Measurements from ENCODE around the gene AP1G1. TPM values are rescaled to one million over a fixed set of nuclear protein-coding genes. Genes with fewer than 3 reads are reported as not detected.
A peak's percentile ranks its signal among the peaks of the same experiment; 100 is the strongest.

AP1G1 gene
- total RNA-seq, 2 experiments from 2014 or later: 56.4 to 59.3 TPM

- no peak overlapping the region for H3K4me3 Mint-ChIP-seq
- H3K36me3 Mint-ChIP-seq (ENCODE audit: low read depth): peaks cover 28% of the 10 kb centered on the region
- no peaks in the 10 kb centered on the region for H3K9me3 Mint-ChIP-seq
- CTCF ChIA-PET: interaction anchor here (1.1 kb wide), 1 partner anchor 226 kb away, joined by 3 read pairs; no protein-coding TSS in a partner anchor
- H3K4me1 Mint-ChIP-seq (ENCODE audit: low read depth): no peaks in the 10 kb centered on the region
- DNase-seq: no peak
- intact Hi-C loops (cut with micrococcal nuclease): no loop called here
- H3K27ac Mint-ChIP-seq: no peak overlapping the region
- H3K27me3 Mint-ChIP-seq (ENCODE audit: low read depth): no peaks in the 10 kb centered on the region
Measured at GRCh38 chr16:71737501-71737900, 71.1 kb downstream of the AP1G1 start.

GRCh38 chr16:71734511-71734910, 74.1 kb downstream of the AP1G1 start:
- Mint-ChIP-seq H3K4me3 (no peak overlapping the region), H3K4me1 (ENCODE audit: low read depth) (no peaks in the 10 kb centered on the region), H3K36me3 (ENCODE audit: low read depth) (peaks cover 41% of the 10 kb centered on the region), H3K27me3 (ENCODE audit: low read depth) (no peaks in the 10 kb centered on the region), H3K9me3 (no peaks in the 10 kb centered on the region), H3K27ac (no peak overlapping the region)
- intact Hi-C loops (cut with micrococcal nuclease): no loop called here
- CTCF ChIA-PET: interaction anchor here (1.4 kb wide), 1 partner anchor 227 kb away, joined by 3 read pairs; no protein-coding TSS in a partner anchor
- DNase-seq: no peak

GRCh38 chr16:71732587-71732986, 76.0 kb downstream of the AP1G1 start:
- H3K9me3 Mint-ChIP-seq: no peaks in the 10 kb centered on the region
- H3K4me1 Mint-ChIP-seq (ENCODE audit: low read depth): no peaks in the 10 kb centered on the region
- no peak for DNase-seq
- no peak overlapping the region for H3K27ac Mint-ChIP-seq
- intact Hi-C loops (cut with micrococcal nuclease): no loop called here
- peaks cover 33% of the 10 kb centered on the region for H3K36me3 Mint-ChIP-seq (ENCODE audit: low read depth)
- H3K4me3 Mint-ChIP-seq: no peak overlapping the region
- CTCF ChIA-PET: no interaction called here
- no peaks in the 10 kb centered on the region for H3K27me3 Mint-ChIP-seq (ENCODE audit: low read depth)

- Mint-ChIP-seq H3K27me3 (ENCODE audit: low read depth) (peaks cover 6% of the 10 kb centered on the region), H3K36me3 (ENCODE audit: low read depth) (peaks cover 15% of the 10 kb centered on the region), H3K4me1 (ENCODE audit: low read depth) (peaks cover 11% of the 10 kb centered on the region), H3K4me3 (no peak overlapping the region), H3K9me3 (no peaks in the 10 kb centered on the region), H3K27ac (no peak overlapping the region)
- no peak for DNase-seq
- intact Hi-C loops (cut with micrococcal nuclease): no loop called here
- CTCF ChIA-PET: no interaction called here
Measured at GRCh38 chr16:71727551-71728324, 80.9 kb downstream of the AP1G1 start.

GRCh38 chr16:71726476-71727315, 81.9 kb downstream of the AP1G1 start:
- CTCF ChIA-PET: interaction anchor here (0.6 kb wide), 2 partner anchors 9 to 753 kb away, joined by 4 to 5 read pairs; no protein-coding TSS in a partner anchor
- peaks cover 5% of the 10 kb centered on the region for H3K36me3 Mint-ChIP-seq (ENCODE audit: low read depth)
- H3K27ac Mint-ChIP-seq: no peak overlapping the region

GRCh38 chr16:71724320-71724751, 84.3 kb downstream of the AP1G1 start, which contains the start of gene PHLPP2:
Gene PHLPP2, minus strand, starts transcription at chr16:71724701. Its CDS starts 9,906 bp downstream, at chr16:71714795.
- peaks cover 18% of the 10 kb centered on the region for H3K4me1 Mint-ChIP-seq (ENCODE audit: low read depth)
- H3K27me3 Mint-ChIP-seq (ENCODE audit: low read depth): peaks cover 6% of the 10 kb centered on the region
- DNase-seq: no peak
- H3K9me3 Mint-ChIP-seq: no peaks in the 10 kb centered on the region
- CTCF ChIA-PET: no interaction called here
- H3K4me3 Mint-ChIP-seq: peak within 1 kb of the TSS; percentile 80
- intact Hi-C loops (cut with micrococcal nuclease): loop anchor here (1.0 to 5.0 kb wide), 7 partner anchors 22 to 369 kb away; partner anchors contain the start of genes DHODH, DHX38, IST1 and TXNL4B
- no peaks in the 10 kb centered on the region for H3K36me3 Mint-ChIP-seq (ENCODE audit: low read depth)
- no peak within 1 kb of the TSS for H3K27ac Mint-ChIP-seq

More at GRCh38 chr16:71726476-71727315, 81.9 kb downstream of the AP1G1 start:
- intact Hi-C loops (cut with micrococcal nuclease): no loop called here
- H3K9me3 Mint-ChIP-seq: no peaks in the 10 kb centered on the region
- H3K4me3 Mint-ChIP-seq: no peak overlapping the region
- peaks cover 18% of the 10 kb centered on the region for H3K4me1 Mint-ChIP-seq (ENCODE audit: low read depth)
- no peak for DNase-seq
- peaks cover 6% of the 10 kb centered on the region for H3K27me3 Mint-ChIP-seq (ENCODE audit: low read depth)

GRCh38 chr16:71723537-71724319, 84.9 kb downstream of the AP1G1 start:
- H3K9me3 Mint-ChIP-seq: no peaks in the 10 kb centered on the region
- no peaks in the 10 kb centered on the region for H3K36me3 Mint-ChIP-seq (ENCODE audit: low read depth)
- H3K4me1 Mint-ChIP-seq (ENCODE audit: low read depth): peaks cover 18% of the 10 kb centered on the region
- intact Hi-C loops (cut with micrococcal nuclease): loop anchor here (1.0 to 5.0 kb wide), 9 partner anchors 23 to 370 kb away; partner anchors contain the start of genes AP1G1, DHODH, DHX38 and IST1
- peak overlapping the region; percentile 80 for H3K4me3 Mint-ChIP-seq
- CTCF ChIA-PET: no interaction called here
- peaks cover 6% of the 10 kb centered on the region for H3K27me3 Mint-ChIP-seq (ENCODE audit: low read depth)
- H3K27ac Mint-ChIP-seq: no peak overlapping the region
- peak; percentile 74 for DNase-seq

- peak overlapping the region; percentile 95 for H3K4me3 Mint-ChIP-seq
- peak; percentile 48 for DNase-seq
- H3K36me3 Mint-ChIP-seq (ENCODE audit: low read depth): no peaks in the 10 kb centered on the region
- H3K4me1 Mint-ChIP-seq (ENCODE audit: low read depth): peaks cover 18% of the 10 kb centered on the region
- CTCF ChIA-PET: no interaction called here
- peaks cover 6% of the 10 kb centered on the region for H3K27me3 Mint-ChIP-seq (ENCODE audit: low read depth)
- H3K9me3 Mint-ChIP-seq: no peaks in the 10 kb centered on the region
- H3K27ac Mint-ChIP-seq: peak overlapping the region; percentile 81
- intact Hi-C loops (cut with micrococcal nuclease): loop anchor here (2.0 to 5.0 kb wide), 3 partner anchors 86 to 261 kb away; partner anchors contain the start of genes AP1G1 and ZNF23
Measured at GRCh38 chr16:71722801-71723536, 85.7 kb downstream of the AP1G1 start.

GRCh38 chr16:71721066-71721740, 87.4 kb downstream of the AP1G1 start:
- intact Hi-C loops (cut with micrococcal nuclease): loop anchor here (5.0 kb wide), 1 partner anchor 259 kb away; the partner anchor contains the start of gene ZNF23
- CTCF ChIA-PET: interaction anchor here (0.7 to 0.9 kb wide), 2 partner anchors 45 to 161 kb away, joined by 3 read pairs; no protein-coding TSS in a partner anchor
- Mint-ChIP-seq H3K27me3 (ENCODE audit: low read depth) (peaks cover 6% of the 10 kb centered on the region), H3K36me3 (ENCODE audit: low read depth) (no peaks in the 10 kb centered on the region), H3K4me3 (no peak overlapping the region), H3K27ac (no peak overlapping the region), H3K9me3 (no peaks in the 10 kb centered on the region), H3K4me1 (ENCODE audit: low read depth) (peaks cover 15% of the 10 kb centered on the region)
- no peak for DNase-seq

- peaks cover 6% of the 10 kb centered on the region for H3K4me1 Mint-ChIP-seq (ENCODE audit: low read depth)
- H3K36me3 Mint-ChIP-seq (ENCODE audit: low read depth): peaks cover 4% of the 10 kb centered on the region
- CTCF ChIA-PET: interaction anchor here (0.6 to 1.6 kb wide), 4 partner anchors 102 to 272 kb away, joined by 3 to 4 read pairs (median 3); no protein-coding TSS in a partner anchor
- no peak overlapping the region for H3K4me3 Mint-ChIP-seq
- intact Hi-C loops (cut with micrococcal nuclease): no loop called here
- no peak for DNase-seq
- no peaks in the 10 kb centered on the region for H3K9me3 Mint-ChIP-seq
- H3K27ac Mint-ChIP-seq: no peak overlapping the region
- no peaks in the 10 kb centered on the region for H3K27me3 Mint-ChIP-seq (ENCODE audit: low read depth)
Measured at GRCh38 chr16:71712501-71712900, 96.1 kb downstream of the AP1G1 start.
